H1 (cell line): ENCODE results near the gene YBX2. TPM values are rescaled to one million over a fixed set of nuclear protein-coding genes. Genes with fewer than 3 reads are reported as not detected.

Experiments
- CTCF ChIA-PET: fragments of 300-600 bp; sonication (Branson Sonifier 250); formaldehyde crosslinking; loops from one replicate; lab custom pipeline; 2021; ENCODE audit not compliant: partially characterized antibody; lab: Charles Lee
- POLR2A ChIA-PET: fragments of 300-600 bp; sonication (Branson Sonifier 250); formaldehyde crosslinking; loops from one replicate; lab custom pipeline; 2021; ENCODE audit warnings: inconsistent platforms; ENCODE audit not compliant: partially characterized antibody; lab: Charles Lee
- DNase-seq, 2 experiments: peaks; one replicate each; pipeline versions ENCODE4 v3.0.0 to v3.0.0-alpha.2; 2010 to 2022; ENCODE audit warnings: low spot score in 2 of 2, low read depth in 1 of 2, mixed read lengths in 1 of 2
- FAIRE-seq: peaks from 2 replicates; lab custom pipeline; 2011; peaks lifted over from hg19 to GRCh38; lab: Jason Lieb, UNC
- H2AFZ ChIP-seq: 2 replicates; pipeline ENCODE4 v1.8.1; 2012; ENCODE audit warnings: low read length, inconsistent platforms
- H2AK5ac ChIP-seq: 2 replicates; pipeline ENCODE4 v1.6.1; 2013; ENCODE audit warnings: low read depth, low read length
- H2BK120ac ChIP-seq: replicated peaks from 2 replicates; pipeline ENCODE3; 2013; ENCODE audit warnings: low read depth, low read length, inconsistent platforms
- H2BK12ac ChIP-seq: 2 replicates; pipeline ENCODE4 v1.6.1; 2013; ENCODE audit warnings: low read depth, low read length
- H2BK15ac ChIP-seq: 2 replicates; pipeline ENCODE4 v1.6.1; 2013; ENCODE audit warnings: low read length
- H2BK20ac ChIP-seq: 2 replicates; pipeline ENCODE4 v1.6.1; 2013; ENCODE audit warnings: low read length
- H2BK5ac ChIP-seq: 2 replicates; pipeline ENCODE4 v1.6.1; 2013; ENCODE audit warnings: low read depth, low read length
- H3K14ac ChIP-seq: 2 replicates; pipeline ENCODE4 v1.6.1; 2013; ENCODE audit warnings: inconsistent platforms; ENCODE audit not compliant: insufficient read length
- H3K18ac ChIP-seq: 2 replicates; pipeline ENCODE4 v1.6.1; 2013; ENCODE audit warnings: low read length; ENCODE audit errors: extremely low read depth
- H3K23ac ChIP-seq: 2 replicates; pipeline ENCODE4 v1.6.1; 2013; ENCODE audit warnings: inconsistent platforms; ENCODE audit not compliant: insufficient read length
- H3K23me2 ChIP-seq: 2 replicates; pipeline ENCODE4 v1.6.1; 2013; ENCODE audit warnings: low read depth, low read length
- H3K27ac ChIP-seq: 2 replicates; pipeline ENCODE4 v1.6.1; 2011; ENCODE audit warnings: low read depth, low read length, inconsistent platforms
- H3K27me3 ChIP-seq, 4 experiments: replicated peaks in 1 of 4; 1 replicate in 1 of 4; 2 replicates in 3 of 4; pipeline versions ENCODE4 v1.6.1 to v1.8.1; 2011 to 2013; ENCODE audit warnings: low read length in 3 of 4, mild to moderate bottlenecking in 3 of 4, inconsistent platforms in 2 of 4, mixed read lengths in 2 of 4, moderate library complexity in 1 of 4; ENCODE audit not compliant: control insufficient read depth in 3 of 4, insufficient read depth in 3 of 4; ENCODE audit errors: extremely low read depth in 1 of 4
- H3K36me3 ChIP-seq, 4 experiments: 2 replicates each; pipeline versions ENCODE4 v1.6.1 to v1.8.1; 2011 to 2013; ENCODE audit warnings: mild to moderate bottlenecking in 4 of 4, low read length in 3 of 4, moderate library complexity in 2 of 4, control low read depth in 1 of 4, inconsistent platforms in 1 of 4; ENCODE audit not compliant: insufficient read depth in 4 of 4, control insufficient read depth in 2 of 4
- H3K4ac ChIP-seq: replicated peaks from 2 replicates; pipeline ENCODE3; 2013; ENCODE audit warnings: low read length, low read depth, mixed read lengths, inconsistent platforms; ENCODE audit not compliant: insufficient read length
- H3K4me1 ChIP-seq, 4 experiments: replicated peaks in 1 of 4; 1 replicate in 1 of 4; 2 replicates in 3 of 4; pipeline versions ENCODE4 v1.6.1 to v1.8.1; 2011 to 2013; ENCODE audit warnings: low read length in 3 of 4, inconsistent platforms in 2 of 4, mixed read lengths in 1 of 4; ENCODE audit not compliant: insufficient read depth in 4 of 4, control insufficient read depth in 3 of 4
- H3K4me2 ChIP-seq, 2 experiments: 2 replicates each; pipeline versions ENCODE4 v1.6.1 to v1.8.1; 2011 to 2013; ENCODE audit warnings: low read depth in 2 of 2, low read length in 2 of 2, control low read depth in 1 of 2, inconsistent platforms in 1 of 2, mild to moderate bottlenecking in 1 of 2; ENCODE audit not compliant: insufficient read depth in 1 of 2
- H3K4me3 ChIP-seq, 4 experiments: fragments of 200-600, 300-600 bp in 1 of 4; sonication (generic), shearing (Covaris generic), sonication (Bioruptor Twin) in 1 of 4; 2 replicates each; pipeline versions ENCODE4 v1.5.1 to v1.8.1; 2011 to 2016; ENCODE audit warnings: low read length in 4 of 4, low read depth in 3 of 4, control low read depth in 2 of 4, inconsistent platforms in 2 of 4, mild to moderate bottlenecking in 2 of 4, mixed read lengths in 1 of 4, moderate library complexity in 1 of 4; ENCODE audit not compliant: insufficient read depth in 2 of 4; ENCODE audit errors: extremely low read depth in 1 of 4
- H3K56ac ChIP-seq: replicated peaks from 2 replicates; pipeline ENCODE3; 2013; ENCODE audit warnings: low read depth, mild to moderate bottlenecking, mixed read lengths, low read length, inconsistent platforms; ENCODE audit not compliant: insufficient read length
- H3K79me1 ChIP-seq: 2 replicates; pipeline ENCODE4 v1.6.1; 2013; ENCODE audit warnings: low read depth, low read length, control low read depth
- H3K79me2 ChIP-seq, 2 experiments: 2 replicates each; pipeline versions ENCODE4 v1.6.1 to v1.8.1; 2012 to 2013; ENCODE audit warnings: low read length in 2 of 2, mild to moderate bottlenecking in 2 of 2, inconsistent platforms in 1 of 2; ENCODE audit not compliant: insufficient read depth in 2 of 2, control insufficient read depth in 1 of 2
- H3K9ac ChIP-seq, 4 experiments: replicated peaks in 1 of 4; 1 replicate in 1 of 4; 2 replicates in 3 of 4; pipeline versions ENCODE4 v1.6.1 to v1.8.1; 2011 to 2013; ENCODE audit warnings: low read depth in 3 of 4, low read length in 3 of 4, control low read depth in 2 of 4, mild to moderate bottlenecking in 2 of 4, moderate library complexity in 2 of 4, inconsistent platforms in 1 of 4; ENCODE audit errors: extremely low read depth in 1 of 4
- H3K9me3 ChIP-seq, 2 experiments: 2 replicates each; pipeline versions ENCODE4 v1.6.1 to v1.8.1; 2012 to 2013; ENCODE audit warnings: mild to moderate bottlenecking in 2 of 2, moderate library complexity in 2 of 2, control low read depth in 1 of 2, inconsistent platforms in 1 of 2, low read depth in 1 of 2, low read length in 1 of 2, mixed read lengths in 1 of 2; ENCODE audit not compliant: insufficient read depth in 2 of 2
- H4K20me1 ChIP-seq, 2 experiments: replicated peaks in 1 of 2; 2 replicates each; pipeline versions ENCODE3 to v1.8.1; 2011 to 2013; ENCODE audit warnings: inconsistent platforms in 2 of 2, low read length in 2 of 2, mild to moderate bottlenecking in 1 of 2; ENCODE audit not compliant: insufficient read depth in 2 of 2, control insufficient read depth in 1 of 2
- H4K5ac ChIP-seq: 2 replicates; pipeline ENCODE4 v1.6.1; 2013; ENCODE audit warnings: low read length, low read depth, mixed read lengths, inconsistent platforms; ENCODE audit not compliant: insufficient read length
- H4K8ac ChIP-seq: 2 replicates; pipeline ENCODE4 v1.8.0; 2013; ENCODE audit warnings: mild to moderate bottlenecking, moderate library complexity, low read length, inconsistent platforms; ENCODE audit not compliant: insufficient read depth; ENCODE audit errors: extremely low read depth
- H4K91ac ChIP-seq: replicated peaks from 2 replicates; pipeline ENCODE3; 2013; ENCODE audit warnings: low read length, mixed read lengths, inconsistent platforms; ENCODE audit not compliant: insufficient read length
- CBX8 ChIP-seq: fragments of 300-800, 300-1000 bp; sonication (generic); IDR thresholded peaks from 2 replicates; pipeline ENCODE4 v1.7.1; 2016; ENCODE audit warnings: low read depth, low read length, borderline replicate concordance
- CTBP2 ChIP-seq: IDR thresholded peaks from 2 replicates; pipeline ENCODE4 v1.7.0; 2011; ENCODE audit warnings: borderline replicate concordance, mild to moderate bottlenecking, moderate library complexity, mixed read lengths, low read length; ENCODE audit not compliant: insufficient read depth, insufficient read length
- EGR1 ChIP-seq: IDR thresholded peaks from 2 replicates; pipeline ENCODE4 v1.6.1; 2011; ENCODE audit warnings: low read depth, low read length, borderline replicate concordance
- JUN ChIP-seq: IDR thresholded peaks from 2 replicates; pipeline ENCODE4 v1.6.1; 2011; ENCODE audit warnings: low read depth, mild to moderate bottlenecking, improper control_type of control experiment, low read length
- JUND ChIP-seq: IDR thresholded peaks from 2 replicates; pipeline ENCODE4 v1.6.1; 2011; ENCODE audit warnings: mild to moderate bottlenecking, improper control_type of control experiment, low read length
- NANOG ChIP-seq: IDR thresholded peaks from 2 replicates; pipeline ENCODE4 v1.6.1; 2011; ENCODE audit warnings: low read length, low read depth, mild to moderate bottlenecking, inconsistent platforms; ENCODE audit not compliant: insufficient read depth, poor library complexity, severe bottlenecking
- NRF1 ChIP-seq: IDR thresholded peaks from 2 replicates; pipeline ENCODE4 v1.6.1; 2011; ENCODE audit warnings: mild to moderate bottlenecking, low read depth, low read length, improper control_type of control experiment
- POU5F1 ChIP-seq: IDR thresholded peaks from 2 replicates; pipeline ENCODE4 v1.6.1; 2011; ENCODE audit warnings: low read depth, mild to moderate bottlenecking, low read length, moderate library complexity
- RBBP5 ChIP-seq: IDR thresholded peaks from 2 replicates; pipeline ENCODE4 v1.7.1; 2012; ENCODE audit warnings: low read depth, mild to moderate bottlenecking, inconsistent platforms, low read length, moderate library complexity, borderline replicate concordance
- RFX5 ChIP-seq: IDR thresholded peaks from 2 replicates; pipeline ENCODE4 v1.6.1; 2011; ENCODE audit warnings: low read depth, low read length, improper control_type of control experiment, borderline replicate concordance
- SP1 ChIP-seq: IDR thresholded peaks from 2 replicates; pipeline ENCODE4 v1.6.1; 2011; ENCODE audit warnings: low read depth, low read length
- SRF ChIP-seq: IDR thresholded peaks from 2 replicates; pipeline ENCODE4 v1.6.1; 2011; ENCODE audit warnings: mild to moderate bottlenecking, low read depth, low read length, moderate library complexity
- TCF12 ChIP-seq: IDR thresholded peaks from 2 replicates; pipeline ENCODE4 v1.6.1; 2011; ENCODE audit warnings: low read depth, mild to moderate bottlenecking, low read length
- ZNF274 ChIP-seq: IDR thresholded peaks from 2 replicates; pipeline ENCODE4 v1.7.0; 2012; ENCODE audit warnings: low read length, borderline replicate concordance; ENCODE audit errors: extremely low read depth
- WGBS, 2 experiments: shearing (Covaris generic) in 1 of 2; methylation state at CpG; one replicate each; pipeline versions ENCODE4 v1.1.6 to v1.1.7; 2013 to 2015; ENCODE audit warnings: low lambda C conversion rate in 2 of 2, mixed read lengths in 2 of 2, inconsistent platforms in 1 of 2, low coverage in 1 of 2, missing lambda C conversion rate in 1 of 2; ENCODE audit not compliant: insufficient replicate concordance in 2 of 2, insufficient coverage in 1 of 2, insufficient read length in 1 of 2; ENCODE audit errors: extremely low coverage in 1 of 2, missing lambda C conversion rate in 1 of 2; 5-methylcytosine and 5-hydroxymethylcytosine counted together
- polyA plus RNA-seq, 7 experiments: library from polyadenylated mRNA; depleted of rRNA in 3 of 7; stranded (reverse) in 5 of 7; unstranded in 2 of 7; fragments of >200 nt in 5 of 7; fragments of 200-250 nt in 2 of 7; gene quantifications; 1 replicate in 5 of 7; 2 replicates in 1 of 7; 4 replicates in 1 of 7; pipeline versions ENCODE4 v1.2.1 to v1.2.3, GENCODE V29; 2011 to 2013; ENCODE audit warnings: missing spikeins in 2 of 7, mixed read lengths in 2 of 7
- total RNA-seq: library from RNA; stranded (reverse); fragmentation: NEBNext Ultra II Directional; extraction: Animal tissue kit (Norgen Biotek cat#: 25700); gene quantifications from 2 replicates; pipeline ENCODE4 v1.2.1, GENCODE V29; 2021

Gene YBX2
- total and polyA plus RNA-seq, 2 of the 8 experiments (the other 6 are each of a cell fraction or from before 2014, with no cell fraction given), result 19.2 to 30.5 TPM

GRCh38 chr17:7326186-7326585 lies 31.7 kb upstream of the YBX2 start:
- no peak overlapping the region for H2AFZ ChIP-seq
- POLR2A ChIA-PET, result interaction anchor here (1.6 to 13.4 kb wide), 3 partner anchors 12 to 15 kb away, joined by 5 to 223 read pairs (median 40); partner anchors contain the start of genes ACAP1 and GPS2
- 90% methylated on average over 11 of the region's 11 CpGs; no CpG with 5 or more reads in 1 of the 2 experiments for WGBS, 2 experiments
- FAIRE-seq (no peak), DNase-seq (no peak)
- no peak overlapping the region for H2BK12ac ChIP-seq
- no peaks in the 10 kb centered on the region for H3K9me3 ChIP-seq
- H3K27me3 ChIP-seq, result no peaks in the 10 kb centered on the region; a peak in 1 of 7 replicates
- no peak overlapping the region for H4K5ac ChIP-seq
- H2AK5ac ChIP-seq, result no peak overlapping the region
- peaks cover 8% of the 10 kb centered on the region for H3K23me2 ChIP-seq
- no peak overlapping the region for H3K4me3 ChIP-seq
- peaks cover 0 to 14% of the 10 kb centered on the region in 2 experiments; a peak in 2 of 4 replicates for H3K79me2 ChIP-seq
- peaks cover 2 to 18% of the 10 kb centered on the region in 2 experiments for H4K20me1 ChIP-seq
- H4K91ac ChIP-seq, result no peak overlapping the region
- H2BK20ac ChIP-seq, result no peak overlapping the region
- H3K9ac ChIP-seq, result no peak overlapping the region
- no peak overlapping the region for H2BK5ac ChIP-seq
- H3K79me1 ChIP-seq, result peaks cover 2% of the 10 kb centered on the region; the same call in 1 of the 2 replicates
- CTCF ChIA-PET, result interaction anchor here (1.4 to 9.3 kb wide), 7 partner anchors 9 to 66 kb away, joined by 5 to 167 read pairs (median 5); partner anchors contain the start of gene TMEM95
- no peak overlapping the region for H2BK15ac ChIP-seq
- no peak overlapping the region for H3K14ac ChIP-seq
- no peak overlapping the region for H3K18ac ChIP-seq
- H2BK120ac ChIP-seq, result no peak overlapping the region
- no peak overlapping the region for H3K56ac ChIP-seq
- no peak overlapping the region for H4K8ac ChIP-seq
- peaks cover 0 to 16% (median 5%) of the 10 kb centered on the region in 4 experiments; a peak in 6 of 7 replicates for H3K4me1 ChIP-seq
- no peak overlapping the region for H3K4me2 ChIP-seq
- H3K36me3 ChIP-seq, result peaks cover 21 to 34% (median 33%) of the 10 kb centered on the region in 4 experiments
- no peak overlapping the region for H3K27ac ChIP-seq
- no peak overlapping the region for H3K4ac ChIP-seq
- no peak overlapping the region for H3K23ac ChIP-seq
- TF ChIP-seq TCF12 (no peak), NRF1 (no peak), ZNF274 (no peak), JUN (no peak), SRF (no peak), NANOG (no peak), CBX8 (no peak), RFX5 (no peak), EGR1 (no peak), CTBP2 (no peak), RBBP5 (no peak), SP1 (no peak), JUND (no peak), POU5F1 (no peak)
